Vagina (tissue), 2 donors: ENCODE measurements around the gene MTX3.

ENCODE experiments used
- POLR2A ChIP-seq, 2 donors: fragments of 450-650 bp; IDR thresholded peaks; one replicate each; pipeline ENCODE4 v1.6.1; 2017; ENCODE audit warnings: antibody characterized with exemption in 2 of 2, mild to moderate bottlenecking in 2 of 2, moderate library complexity in 2 of 2
- POLR2AphosphoS5 ChIP-seq, 2 donors: sonication (generic); formaldehyde crosslinking; IDR thresholded peaks; one replicate each; pipeline ENCODE4 v1.9.0; 2017; ENCODE audit warnings: antibody characterized with exemption in 2 of 2, mild to moderate bottlenecking in 2 of 2, low read depth in 1 of 2; ENCODE audit not compliant: insufficient read depth in 1 of 2
- TF ChIP-seq, protein P1 (sequence below), 3 experiments: fragments of 450-650 bp in 2 of 3; fragments of 200-600 bp in 1 of 3; sonication (generic) in 1 of 3; IDR thresholded peaks; one replicate each; pipeline ENCODE4 v1.5.1; 2017 to 2019; ENCODE audit warnings: antibody characterized with exemption in 3 of 3, mild to moderate bottlenecking in 2 of 3, moderate library complexity in 2 of 3

DNA sequence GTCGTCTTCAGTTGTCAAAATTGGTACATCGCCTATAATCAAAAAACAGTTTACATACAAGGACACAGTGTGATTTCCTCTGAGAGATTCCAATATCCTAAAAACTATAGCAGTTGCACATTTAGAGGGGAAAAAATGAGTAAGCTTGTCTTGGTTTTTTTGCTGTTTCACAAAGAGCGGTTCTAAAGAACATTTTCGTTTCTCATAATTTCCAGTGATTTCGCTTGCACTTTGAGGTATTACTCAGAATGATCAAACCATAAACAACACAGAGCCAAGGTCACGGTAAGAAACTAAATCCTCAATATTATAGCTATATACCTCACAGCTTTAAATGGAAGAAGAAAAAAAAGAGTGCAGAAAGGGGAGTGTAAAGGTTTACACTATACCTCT is 861 bp downstream of the MTX3 start:
- TF ChIP-seq, protein P1, sequence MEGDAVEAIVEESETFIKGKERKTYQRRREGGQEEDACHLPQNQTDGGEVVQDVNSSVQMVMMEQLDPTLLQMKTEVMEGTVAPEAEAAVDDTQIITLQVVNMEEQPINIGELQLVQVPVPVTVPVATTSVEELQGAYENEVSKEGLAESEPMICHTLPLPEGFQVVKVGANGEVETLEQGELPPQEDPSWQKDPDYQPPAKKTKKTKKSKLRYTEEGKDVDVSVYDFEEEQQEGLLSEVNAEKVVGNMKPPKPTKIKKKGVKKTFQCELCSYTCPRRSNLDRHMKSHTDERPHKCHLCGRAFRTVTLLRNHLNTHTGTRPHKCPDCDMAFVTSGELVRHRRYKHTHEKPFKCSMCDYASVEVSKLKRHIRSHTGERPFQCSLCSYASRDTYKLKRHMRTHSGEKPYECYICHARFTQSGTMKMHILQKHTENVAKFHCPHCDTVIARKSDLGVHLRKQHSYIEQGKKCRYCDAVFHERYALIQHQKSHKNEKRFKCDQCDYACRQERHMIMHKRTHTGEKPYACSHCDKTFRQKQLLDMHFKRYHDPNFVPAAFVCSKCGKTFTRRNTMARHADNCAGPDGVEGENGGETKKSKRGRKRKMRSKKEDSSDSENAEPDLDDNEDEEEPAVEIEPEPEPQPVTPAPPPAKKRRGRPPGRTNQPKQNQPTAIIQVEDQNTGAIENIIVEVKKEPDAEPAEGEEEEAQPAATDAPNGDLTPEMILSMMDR (IDR thresholded peaks at IDR 0.05): no peak
- TF ChIP-seq POLR2A (IDR thresholded peaks at IDR 0.05) (no peak), POLR2AphosphoS5 (IDR thresholded peaks at IDR 0.05; ENCODE audit: insufficient read depth in 1 of 2, low read depth in 1 of 2) (no peak)
